Ovary (tissue), 9 donors: Measurements from ENCODE around the gene CHN1. TPM values are rescaled to one million over a fixed set of nuclear protein-coding genes. Genes with fewer than 3 reads are reported as not detected.

Source experiments
- DNase-seq, 5 donors: peaks; one replicate each; pipeline ENCODE4 v3.0.0-alpha.2; 2019 to 2020
- H3K27ac ChIP-seq, 2 donors: fragments of 200-600 bp; one replicate each; pipeline versions ENCODE4 v1.5.1 to v1.8.0; 2019 to 2022
- H3K27me3 ChIP-seq: fragments of 200-600 bp; one replicate; pipeline ENCODE4 v1.8.0; 2022
- H3K36me3 ChIP-seq: fragments of 200-600 bp; sonication (generic); one replicate; pipeline ENCODE4 v1.5.1; 2019
- H3K4me1 ChIP-seq: one replicate; pipeline ENCODE4 v1.8.1; 2013; ENCODE audit warnings: mild to moderate bottlenecking, moderate library complexity; ENCODE audit not compliant: insufficient read depth
- H3K4me3 ChIP-seq: fragments of 200-600 bp; sonication (generic); one replicate; pipeline ENCODE4 v1.5.1; 2017
- H3K9me3 ChIP-seq, 2 donors: fragments of 200-600 bp in 1 of 2; sonication (generic) in 1 of 2; one replicate each; pipeline versions ENCODE4 v1.5.1 to v1.8.1; 2013 to 2019; ENCODE audit warnings: mild to moderate bottlenecking in 1 of 2, moderate library complexity in 1 of 2
- EP300 ChIP-seq: sonication (generic); formaldehyde crosslinking; IDR thresholded peaks from one replicate; pipeline ENCODE4 v1.6.1; 2017; ENCODE audit warnings: antibody characterized with exemption
- POLR2A ChIP-seq: fragments of 450-650 bp; IDR thresholded peaks from one replicate; pipeline ENCODE4 v1.6.1; 2017; ENCODE audit warnings: antibody characterized with exemption, mild to moderate bottlenecking, moderate library complexity
- WGBS, 3 donors: extraction: QIAGEN DNeasy Blood & Tissue Kit in 1 of 3; methylation state at CpG; one replicate each; pipeline versions ENCODE4 v1.1.5 to v1.1.7; 2013 to 2017; 5-methylcytosine and 5-hydroxymethylcytosine counted together
- intact Hi-C, 4 donors: fragments of 100-400 bp; cut with DNase I; formaldehyde crosslinking; loops; one replicate each; pipeline versions ENCODE4 v1.11.0 to v1.15.1; 2022 to 2023
- polyA plus RNA-seq, 2 donors: library from polyadenylated mRNA; stranded (reverse); fragments of 200-250 nt in 1 of 2; fragments of 350-450 nt in 1 of 2; fragmentation: Illumina TruSeq in 1 of 2; extraction: RNeasy Lipid Tissue Mini Kit (QIAGEN cat#74804) in 1 of 2; gene quantifications; one replicate each; pipeline ENCODE4 v1.2.3, GENCODE V29; 2013 to 2014
- total RNA-seq, 7 donors: library from RNA; depleted of rRNA in 2 of 7; stranded (reverse); fragments of >200 nt in 2 of 7; fragmentation: NEBNext Ultra II Directional in 3 of 7; extraction: Animal tissue kit (Norgen Biotek cat#: 25700) in 3 of 7; gene quantifications; one replicate each; pipeline versions ENCODE4 v1.1.0 to v1.2.4, GENCODE V29; 2016 to 2023
- TF ChIP-seq, protein P1 (sequence below), 3 donors: fragments of 450-650 bp in 2 of 3; fragments of 200-600 bp in 1 of 3; IDR thresholded peaks; one replicate each; pipeline versions ENCODE4 v1.5.1 to v1.8.0; 2016 to 2022; ENCODE audit warnings: antibody characterized with exemption in 3 of 3, mild to moderate bottlenecking in 1 of 3
- donor health status: DM: no; HTN: no; CAD: no; lungs with moderate emphysema.
- donor health status: DM: no; HTN: no; CAD: no.
- donor health status: Bipolar disorder and iron deficiency.
- donor health status: DM: yes; HTN: yes; CAD: no.
- donor health status: DM: no; HTN: no; CAD: no.
- donor health status: DM: yes; HTN: yes; CAD: no.

CHN1 gene
- total and polyA plus RNA-seq, 9 donors = 6.5 to 18.0 (median 9.4) TPM

DNA sequence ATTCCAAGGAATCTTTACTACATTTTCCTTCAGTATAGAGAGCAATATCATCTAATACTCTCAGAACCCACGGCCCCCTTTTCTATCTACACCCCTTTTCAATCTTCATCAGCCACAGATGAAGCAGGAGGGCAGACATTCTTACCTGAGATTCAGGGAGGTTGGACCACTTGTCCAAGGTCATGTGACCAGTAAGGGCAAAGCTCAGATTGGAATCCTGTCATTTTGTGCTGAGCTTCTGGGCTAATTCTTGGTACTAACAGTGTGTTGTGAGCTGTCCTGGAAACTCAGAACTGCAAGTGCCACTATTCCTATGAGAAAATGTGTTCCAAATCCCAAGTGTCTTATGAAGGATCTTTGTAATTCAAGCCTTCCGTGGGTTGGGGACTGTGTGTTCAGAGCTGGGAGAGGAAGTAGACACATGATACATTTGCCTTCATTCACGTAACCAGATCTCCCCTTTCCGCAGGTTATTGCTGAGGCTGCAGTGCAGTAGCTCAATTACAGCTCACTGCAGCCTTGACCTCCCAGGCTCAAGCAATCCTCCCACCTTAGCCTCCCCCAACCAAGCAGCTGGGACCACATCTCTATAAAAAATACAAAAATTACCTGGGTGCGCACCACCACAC lies 244.2 kb downstream of the CHN1 start:
- Histone ChIP-seq H3K36me3 (no peaks in the 10 kb centered on the region), H3K4me3 (no peak overlapping the region), H3K27ac (no peak overlapping the region), H3K9me3 (no peaks in the 10 kb centered on the region), H3K4me1 (no peaks in the 10 kb centered on the region), H3K27me3 (no peaks in the 10 kb centered on the region)
- WGBS, 3 donors = 82 to 84% (median 83%) methylated on average over 5 of the region's 5 CpGs
- TF ChIP-seq, protein P1, sequence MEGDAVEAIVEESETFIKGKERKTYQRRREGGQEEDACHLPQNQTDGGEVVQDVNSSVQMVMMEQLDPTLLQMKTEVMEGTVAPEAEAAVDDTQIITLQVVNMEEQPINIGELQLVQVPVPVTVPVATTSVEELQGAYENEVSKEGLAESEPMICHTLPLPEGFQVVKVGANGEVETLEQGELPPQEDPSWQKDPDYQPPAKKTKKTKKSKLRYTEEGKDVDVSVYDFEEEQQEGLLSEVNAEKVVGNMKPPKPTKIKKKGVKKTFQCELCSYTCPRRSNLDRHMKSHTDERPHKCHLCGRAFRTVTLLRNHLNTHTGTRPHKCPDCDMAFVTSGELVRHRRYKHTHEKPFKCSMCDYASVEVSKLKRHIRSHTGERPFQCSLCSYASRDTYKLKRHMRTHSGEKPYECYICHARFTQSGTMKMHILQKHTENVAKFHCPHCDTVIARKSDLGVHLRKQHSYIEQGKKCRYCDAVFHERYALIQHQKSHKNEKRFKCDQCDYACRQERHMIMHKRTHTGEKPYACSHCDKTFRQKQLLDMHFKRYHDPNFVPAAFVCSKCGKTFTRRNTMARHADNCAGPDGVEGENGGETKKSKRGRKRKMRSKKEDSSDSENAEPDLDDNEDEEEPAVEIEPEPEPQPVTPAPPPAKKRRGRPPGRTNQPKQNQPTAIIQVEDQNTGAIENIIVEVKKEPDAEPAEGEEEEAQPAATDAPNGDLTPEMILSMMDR (IDR thresholded peaks at IDR 0.05) = no peak
- TF ChIP-seq EP300 = no peak
- TF ChIP-seq POLR2A = no peak
- intact Hi-C loops = no loop called here
- DNase-seq = no peak

DNA sequence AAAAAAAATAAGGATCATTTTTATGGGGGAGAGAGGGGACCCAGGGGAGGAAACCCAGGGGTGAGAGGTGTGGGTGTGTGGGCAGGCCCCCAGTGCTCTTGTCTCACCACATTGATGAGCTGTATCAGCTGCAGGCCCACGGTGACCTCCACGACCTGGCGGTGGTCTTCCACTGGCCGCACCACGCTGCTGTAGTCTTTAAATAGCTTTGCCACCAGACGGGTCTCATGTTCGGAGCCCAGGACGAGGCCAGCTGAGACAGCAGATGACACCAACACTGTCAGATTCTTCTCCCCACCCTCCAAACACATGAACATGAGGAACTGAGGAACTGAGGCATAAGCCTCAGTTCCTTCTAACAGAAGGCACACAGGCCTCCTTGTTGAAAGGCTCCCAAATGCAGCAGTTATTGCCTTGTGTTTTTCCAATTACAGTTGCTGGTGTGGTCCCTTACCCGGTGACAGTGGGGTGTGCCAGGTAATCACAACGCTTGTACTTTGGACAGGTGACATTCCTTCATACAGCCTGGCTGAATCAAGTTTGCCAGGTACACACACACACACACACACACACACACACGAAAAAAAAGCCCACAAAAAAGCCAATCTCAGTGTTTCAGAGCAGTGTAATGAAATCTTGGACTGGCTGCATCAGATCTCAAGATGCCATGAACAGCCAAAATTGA lies 245.7 kb downstream of the CHN1 start:
- Histone ChIP-seq H3K27ac (no peak overlapping the region), H3K4me1 (no peaks in the 10 kb centered on the region), H3K9me3 (no peaks in the 10 kb centered on the region), H3K27me3 (no peaks in the 10 kb centered on the region), H3K36me3 (no peaks in the 10 kb centered on the region), H3K4me3 (no peak overlapping the region)
- DNase-seq = no peak
- no peak for TF ChIP-seq POLR2A
- no peak for TF ChIP-seq EP300
- TF ChIP-seq, protein P1 (IDR thresholded peaks at IDR 0.05) = no peak
- 83 to 87% (median 84%) methylated on average over 11 of the region's 11 CpGs for WGBS, 3 donors
- intact Hi-C loops = no loop called here

DNA sequence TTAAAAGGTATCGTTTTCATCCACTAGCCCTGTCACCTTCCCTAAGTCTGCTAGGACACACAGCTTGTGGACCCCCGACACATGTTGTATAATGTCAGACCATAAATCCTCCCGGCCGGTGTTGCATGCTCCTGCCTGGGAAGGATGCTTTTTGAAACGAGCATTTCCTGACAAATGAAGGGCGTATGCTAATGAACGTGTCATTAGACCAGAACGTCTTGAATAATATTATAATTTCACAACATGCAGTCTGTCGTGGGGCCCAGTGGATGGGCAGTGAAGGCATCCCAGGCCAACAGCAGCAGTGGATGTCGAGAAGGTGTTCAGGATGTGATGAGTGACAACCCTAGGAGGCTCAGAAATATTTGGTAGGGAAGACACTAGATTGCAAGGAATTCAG lies 248.4 kb downstream of the CHN1 start:
- no peaks in the 10 kb centered on the region for H3K4me1 ChIP-seq
- H3K27ac ChIP-seq = no peak overlapping the region
- no peak for DNase-seq
- no peaks in the 10 kb centered on the region for H3K9me3 ChIP-seq
- 68 to 73% (median 71%) methylated on average over 10 of the region's 10 CpGs for WGBS, 3 donors
- intact Hi-C loops = no loop called here
- H3K27me3 ChIP-seq = no peaks in the 10 kb centered on the region
- TF ChIP-seq, protein P1 (IDR thresholded peaks at IDR 0.05) = no peak
- TF ChIP-seq POLR2A (no peak), EP300 (no peak)
- no peaks in the 10 kb centered on the region for H3K36me3 ChIP-seq
- H3K4me3 ChIP-seq = no peak overlapping the region

DNA sequence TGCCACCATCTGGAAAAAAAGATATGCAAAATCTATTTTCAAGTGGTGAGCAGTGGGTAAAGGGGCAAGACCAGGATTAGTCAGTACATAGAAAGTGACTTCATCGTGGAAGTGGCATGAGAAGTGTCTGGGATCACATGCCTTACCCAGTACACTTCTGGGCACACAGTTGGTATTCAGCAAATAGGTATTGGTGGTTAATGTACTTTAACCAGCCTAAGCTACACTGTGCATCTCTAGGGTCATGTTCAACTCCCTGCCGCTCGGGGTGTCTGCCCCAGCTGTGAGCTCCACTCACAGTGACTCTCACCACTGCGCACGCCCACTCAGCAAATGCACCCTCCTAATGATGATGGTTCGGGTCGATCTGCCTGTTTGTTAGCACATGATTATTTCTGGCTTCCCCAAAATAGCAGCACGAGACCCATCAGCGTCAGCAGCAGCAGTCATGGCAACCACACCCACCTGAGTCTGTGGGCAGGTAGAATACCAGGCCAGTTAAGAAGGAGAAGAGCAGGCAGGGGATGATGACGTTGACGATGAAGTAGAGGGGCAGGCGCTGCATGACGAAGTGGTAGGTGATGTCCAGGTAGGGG lies 252.0 kb downstream of the CHN1 start:
- no peaks in the 10 kb centered on the region for H3K9me3 ChIP-seq

More for the DNA sequence above, 252.0 kb downstream of the CHN1 start:
- H3K27me3 ChIP-seq = no peaks in the 10 kb centered on the region
- 91 to 93% (median 92%) methylated on average over 13 of the region's 13 CpGs for WGBS, 3 donors
- intact Hi-C loops = no loop called here
- H3K36me3 ChIP-seq = no peaks in the 10 kb centered on the region
- H3K27ac ChIP-seq = no peak overlapping the region
- no peaks in the 10 kb centered on the region for H3K4me1 ChIP-seq
- no peak for DNase-seq
- no peak overlapping the region for H3K4me3 ChIP-seq
- TF ChIP-seq, protein P1 (IDR thresholded peaks at IDR 0.05) = no peak
- TF ChIP-seq POLR2A (no peak), EP300 (no peak)
